Measurements from ENCODE around the gene CHCHD3. TPM values are rescaled to one million over a fixed set of nuclear protein-coding genes. Genes with fewer than 3 reads are reported as not detected.

Gene CHCHD3
- total and polyA plus RNA-seq, 7 donors, result 61.7 to 93.4 (median 63.7) TPM

DNA sequence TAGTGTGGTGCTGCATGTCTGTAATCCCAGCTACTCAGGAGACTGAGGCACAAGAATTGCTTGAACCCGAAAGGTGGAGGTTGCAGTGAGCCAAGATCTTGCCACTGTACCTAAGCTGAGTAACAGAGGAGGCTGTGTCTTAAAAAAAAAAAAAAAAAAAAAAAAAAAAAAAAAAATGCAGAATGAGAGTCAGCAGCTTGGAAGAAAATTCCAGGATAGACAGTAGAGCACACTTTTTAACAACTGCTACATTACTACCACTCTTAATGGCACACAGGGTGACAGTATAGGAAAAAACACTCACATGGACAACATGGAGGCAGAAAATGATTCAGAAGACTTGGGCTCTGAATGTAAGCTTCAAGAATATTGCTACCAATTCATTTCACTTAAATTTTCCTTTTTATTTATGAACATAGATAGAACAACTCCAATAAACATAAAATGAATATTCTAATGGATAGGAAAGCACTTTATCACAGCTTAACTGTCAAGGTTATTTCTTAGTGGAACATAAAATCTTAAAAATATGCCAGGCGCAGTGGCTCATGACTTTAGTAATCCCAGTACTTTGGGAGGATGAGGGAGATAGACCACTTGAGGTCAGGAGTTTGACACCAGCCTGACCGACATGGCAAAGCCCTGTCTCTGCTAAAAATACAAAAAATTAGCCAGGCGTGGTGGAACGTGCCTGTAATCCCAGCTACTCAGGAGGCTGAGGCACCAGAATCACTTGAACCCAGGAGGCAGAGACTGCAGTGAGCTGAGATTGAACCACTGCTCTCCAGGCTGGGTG, 31.5 kb downstream of the CHCHD3 start:
- H3K9me3 ChIP-seq, result no peaks in the 10 kb centered on the region
- H3K27me3 ChIP-seq, result no peaks in the 10 kb centered on the region
- H3K27ac ChIP-seq, result no peak overlapping the region
- WGBS, 2 donors, result 86 to 88% methylated on average over 5 of the region's 5 CpGs
- no peak for DNase-seq
- H3K4me3 ChIP-seq, result no peak overlapping the region
- TF ChIP-seq POLR2A (IDR thresholded peaks at IDR 0.05), result no peak
- no peak for TF ChIP-seq EP300 (IDR thresholded peaks at IDR 0.05)
- TF ChIP-seq, protein P1, sequence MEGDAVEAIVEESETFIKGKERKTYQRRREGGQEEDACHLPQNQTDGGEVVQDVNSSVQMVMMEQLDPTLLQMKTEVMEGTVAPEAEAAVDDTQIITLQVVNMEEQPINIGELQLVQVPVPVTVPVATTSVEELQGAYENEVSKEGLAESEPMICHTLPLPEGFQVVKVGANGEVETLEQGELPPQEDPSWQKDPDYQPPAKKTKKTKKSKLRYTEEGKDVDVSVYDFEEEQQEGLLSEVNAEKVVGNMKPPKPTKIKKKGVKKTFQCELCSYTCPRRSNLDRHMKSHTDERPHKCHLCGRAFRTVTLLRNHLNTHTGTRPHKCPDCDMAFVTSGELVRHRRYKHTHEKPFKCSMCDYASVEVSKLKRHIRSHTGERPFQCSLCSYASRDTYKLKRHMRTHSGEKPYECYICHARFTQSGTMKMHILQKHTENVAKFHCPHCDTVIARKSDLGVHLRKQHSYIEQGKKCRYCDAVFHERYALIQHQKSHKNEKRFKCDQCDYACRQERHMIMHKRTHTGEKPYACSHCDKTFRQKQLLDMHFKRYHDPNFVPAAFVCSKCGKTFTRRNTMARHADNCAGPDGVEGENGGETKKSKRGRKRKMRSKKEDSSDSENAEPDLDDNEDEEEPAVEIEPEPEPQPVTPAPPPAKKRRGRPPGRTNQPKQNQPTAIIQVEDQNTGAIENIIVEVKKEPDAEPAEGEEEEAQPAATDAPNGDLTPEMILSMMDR (IDR thresholded peaks at IDR 0.05), result no peak
- no peak for TF ChIP-seq POLR2AphosphoS5 (IDR thresholded peaks at IDR 0.05)
- H3K36me3 ChIP-seq, result no peaks in the 10 kb centered on the region
- H3K4me1 ChIP-seq, result peaks cover 0 to 43% (median 36%) of the 10 kb centered on the region in 4 donors
- intact Hi-C loops (cut with DNase I), result no loop called here

DNA sequence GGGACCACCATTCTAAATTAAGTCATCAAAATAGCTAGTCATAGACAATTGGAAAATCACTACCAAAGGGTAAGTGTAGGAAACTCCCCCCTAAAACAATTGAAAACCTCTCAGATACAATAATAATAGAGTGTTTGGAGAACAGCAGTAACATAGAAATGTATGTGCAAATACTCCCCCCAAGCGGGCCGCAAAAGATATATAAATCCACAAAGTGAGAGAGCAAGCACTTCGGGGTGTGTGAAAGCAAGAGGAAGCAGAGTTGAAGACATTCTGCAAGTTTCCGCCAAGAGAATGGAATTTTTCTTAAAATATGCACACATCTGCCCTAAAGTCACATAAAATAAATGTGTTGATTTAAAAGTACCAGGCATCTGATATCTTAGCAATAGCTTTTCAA, 33.3 kb downstream of the CHCHD3 start:
- H3K4me3 ChIP-seq, result no peak overlapping the region
- no peaks in the 10 kb centered on the region for H3K9me3 ChIP-seq
- H3K4me1 ChIP-seq, result peaks cover 0 to 34% (median 30%) of the 10 kb centered on the region in 4 donors
- TF ChIP-seq POLR2AphosphoS5 (IDR thresholded peaks at IDR 0.05) (no peak), EP300 (IDR thresholded peaks at IDR 0.05) (no peak), POLR2A (IDR thresholded peaks at IDR 0.05) (no peak)
- TF ChIP-seq, protein P1 (IDR thresholded peaks at IDR 0.05), result no peak
- no peak overlapping the region for H3K27ac ChIP-seq
- H3K27me3 ChIP-seq, result no peaks in the 10 kb centered on the region
- H3K36me3 ChIP-seq, result no peaks in the 10 kb centered on the region
- 88 to 95% methylated on average over 4 of the region's 4 CpGs for WGBS, 2 donors
- intact Hi-C loops (cut with DNase I), result no loop called here
- DNase-seq, result no peak

DNA sequence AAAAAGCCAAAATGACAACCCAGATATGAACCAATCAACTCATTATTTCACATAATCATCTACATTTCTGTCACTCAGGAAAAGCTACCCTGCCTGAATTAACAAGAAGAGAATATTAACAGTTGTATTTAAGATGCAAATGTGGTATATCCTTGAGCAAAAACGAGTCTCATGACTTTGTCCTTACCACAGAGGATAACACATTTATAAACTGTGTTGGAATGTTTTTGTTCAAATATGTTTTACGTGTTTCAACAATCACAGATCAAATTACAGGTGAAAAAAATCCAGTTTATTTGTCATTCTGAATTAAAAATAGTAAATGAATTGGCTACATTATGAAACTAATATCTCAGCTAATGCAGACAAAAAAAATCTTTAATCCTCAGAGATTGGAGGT, 34.6 kb downstream of the CHCHD3 start:
- TF ChIP-seq EP300 (IDR thresholded peaks at IDR 0.05) (no peak), POLR2AphosphoS5 (IDR thresholded peaks at IDR 0.05) (no peak), POLR2A (IDR thresholded peaks at IDR 0.05) (no peak)
- TF ChIP-seq, protein P1 (IDR thresholded peaks at IDR 0.05), result no peak
- peaks cover 0 to 21% (median 17%) of the 10 kb centered on the region in 4 donors for H3K4me1 ChIP-seq
- H3K36me3 ChIP-seq, result no peaks in the 10 kb centered on the region
- DNase-seq, result no peak
- no peaks in the 10 kb centered on the region for H3K9me3 ChIP-seq
- no peaks in the 10 kb centered on the region for H3K27me3 ChIP-seq
- intact Hi-C loops (cut with DNase I), result no loop called here
- no peak overlapping the region for H3K4me3 ChIP-seq
- no peak overlapping the region for H3K27ac ChIP-seq
- 80 to 86% methylated on average over 2 of the region's 2 CpGs for WGBS, 2 donors

DNA sequence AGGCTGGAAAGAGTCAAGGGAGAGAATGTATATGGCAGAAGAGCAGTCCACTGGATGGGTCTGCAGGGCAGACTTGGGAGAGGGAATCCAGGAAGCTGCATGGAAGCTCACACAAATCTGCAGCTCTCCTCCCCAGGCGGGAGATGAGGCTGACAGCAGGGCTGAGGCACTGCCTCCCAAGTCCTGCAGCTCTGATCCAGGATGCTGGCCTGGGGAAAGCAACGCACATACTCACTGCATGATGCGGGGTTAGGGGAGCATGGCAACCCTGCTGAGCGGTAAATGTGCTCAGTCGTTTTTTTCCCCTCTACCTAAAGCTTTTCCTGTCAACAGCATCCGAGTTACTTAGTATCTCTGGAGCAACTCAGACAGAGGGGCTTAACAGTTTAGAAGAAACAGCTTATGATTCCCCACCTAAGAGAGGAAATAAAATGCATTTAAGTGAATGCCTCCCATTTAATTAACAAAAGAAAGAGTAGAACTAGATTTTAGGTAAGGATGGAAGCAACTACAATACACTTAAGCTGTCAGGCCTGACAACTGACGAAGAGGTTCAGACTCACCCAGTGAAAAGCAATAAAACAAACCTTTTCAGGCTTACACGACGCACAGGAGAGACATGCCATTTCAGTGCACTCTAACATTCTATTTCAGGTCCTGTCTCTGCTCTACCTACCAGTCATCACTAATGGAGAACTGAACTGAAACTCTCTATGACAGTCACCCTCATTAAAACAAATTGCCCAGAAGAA, 37.0 kb downstream of the CHCHD3 start:
- intact Hi-C loops (cut with DNase I), result no loop called here
- WGBS, 2 donors, result 91 to 94% methylated on average over 9 of the region's 9 CpGs
- H3K4me3 ChIP-seq, result no peak overlapping the region

More for the DNA sequence above, 37.0 kb downstream of the CHCHD3 start:
- H3K27ac ChIP-seq, result no peak overlapping the region
- no peak for TF ChIP-seq POLR2A (IDR thresholded peaks at IDR 0.05)
- TF ChIP-seq POLR2AphosphoS5 (IDR thresholded peaks at IDR 0.05), result no peak
- no peak for TF ChIP-seq EP300 (IDR thresholded peaks at IDR 0.05)
- TF ChIP-seq, protein P1 (IDR thresholded peaks at IDR 0.05), result no peak
- no peaks in the 10 kb centered on the region for H3K36me3 ChIP-seq
- no peaks in the 10 kb centered on the region for H3K9me3 ChIP-seq
- H3K4me1 ChIP-seq, result peaks cover 0 to 3% (median 0%) of the 10 kb centered on the region in 4 donors
- H3K27me3 ChIP-seq, result no peaks in the 10 kb centered on the region
- DNase-seq, result no peak
